Measurements from ENCODE around the gene CAMK2N2.
A peak's percentile ranks its signal among the peaks of the same experiment; 100 is the strongest.

Gene CAMK2N2

GRCh38 chr3:184248454-184249411 lies 12.6 kb downstream of the CAMK2N2 start, which contains the start of gene ALG3:
ALG3 (minus strand) TSS chr3:184248962; CDS start chr3:184248940, 22 bp downstream.
- in situ Hi-C loops (cut with HindIII; ENCODE audit: low pct_ligation_motif_present, low pct_unique_long_range_greater_than_20kb, low sequenced_read_pairs), result no loop called here
- peak; percentile 81 for DNase-seq

- DNase-seq, result no peak
- in situ Hi-C loops (cut with HindIII; ENCODE audit: low pct_ligation_motif_present, low pct_unique_long_range_greater_than_20kb, low sequenced_read_pairs), result no loop called here
Observed at GRCh38 chr3:184242297-184242685, 19.1 kb downstream of the CAMK2N2 start.

GRCh38 chr3:184241447-184242296 lies 19.7 kb downstream of the CAMK2N2 start:
- no peak for DNase-seq
- in situ Hi-C loops (cut with HindIII; ENCODE audit: low pct_ligation_motif_present, low pct_unique_long_range_greater_than_20kb, low sequenced_read_pairs), result no loop called here

- in situ Hi-C loops (cut with HindIII; ENCODE audit: low pct_ligation_motif_present, low pct_unique_long_range_greater_than_20kb, low sequenced_read_pairs), result no loop called here
- DNase-seq, result no peak
Observed at GRCh38 chr3:184241141-184241446, 20.3 kb downstream of the CAMK2N2 start.

- peak; percentile 50 for DNase-seq
- in situ Hi-C loops (cut with HindIII; ENCODE audit: low pct_ligation_motif_present, low pct_unique_long_range_greater_than_20kb, low sequenced_read_pairs), result no loop called here
Observed at GRCh38 chr3:184240384-184241140, 20.8 kb downstream of the CAMK2N2 start.

- in situ Hi-C loops (cut with HindIII; ENCODE audit: low pct_ligation_motif_present, low pct_unique_long_range_greater_than_20kb, low sequenced_read_pairs), result no loop called here
- DNase-seq, result no peak
Observed at GRCh38 chr3:184239708-184240107, 21.6 kb downstream of the CAMK2N2 start.

- DNase-seq, result no peak
- in situ Hi-C loops (cut with HindIII; ENCODE audit: low pct_ligation_motif_present, low pct_unique_long_range_greater_than_20kb, low sequenced_read_pairs), result no loop called here
Observed at GRCh38 chr3:184239221-184239620, 22.1 kb downstream of the CAMK2N2 start.

- in situ Hi-C loops (cut with HindIII; ENCODE audit: low pct_ligation_motif_present, low pct_unique_long_range_greater_than_20kb, low sequenced_read_pairs), result no loop called here
- DNase-seq, result no peak
Observed at GRCh38 chr3:184238246-184238818, 23.0 kb downstream of the CAMK2N2 start.

- in situ Hi-C loops (cut with HindIII; ENCODE audit: low pct_ligation_motif_present, low pct_unique_long_range_greater_than_20kb, low sequenced_read_pairs), result no loop called here
- no peak for DNase-seq
Observed at GRCh38 chr3:184237807-184238206, 23.5 kb downstream of the CAMK2N2 start.

GRCh38 chr3:184237211-184237610 lies 24.1 kb downstream of the CAMK2N2 start:
- no peak for DNase-seq
- in situ Hi-C loops (cut with HindIII; ENCODE audit: low pct_ligation_motif_present, low pct_unique_long_range_greater_than_20kb, low sequenced_read_pairs), result no loop called here

- no peak for DNase-seq
- in situ Hi-C loops (cut with HindIII; ENCODE audit: low pct_ligation_motif_present, low pct_unique_long_range_greater_than_20kb, low sequenced_read_pairs), result no loop called here
Observed at GRCh38 chr3:184236636-184237035, 24.7 kb downstream of the CAMK2N2 start.

GRCh38 chr3:184236033-184236410 lies 25.3 kb downstream of the CAMK2N2 start:
- DNase-seq, result no peak
- in situ Hi-C loops (cut with HindIII; ENCODE audit: low pct_ligation_motif_present, low pct_unique_long_range_greater_than_20kb, low sequenced_read_pairs), result no loop called here

- in situ Hi-C loops (cut with HindIII; ENCODE audit: low pct_ligation_motif_present, low pct_unique_long_range_greater_than_20kb, low sequenced_read_pairs), result no loop called here
- DNase-seq, result no peak
Observed at GRCh38 chr3:184235381-184236032, 25.8 kb downstream of the CAMK2N2 start.

GRCh38 chr3:184234671-184235380 lies 26.5 kb downstream of the CAMK2N2 start:
- in situ Hi-C loops (cut with HindIII; ENCODE audit: low pct_ligation_motif_present, low pct_unique_long_range_greater_than_20kb, low sequenced_read_pairs), result no loop called here
- no peak for DNase-seq

- peak; percentile 89 for DNase-seq
- in situ Hi-C loops (cut with HindIII; ENCODE audit: low pct_ligation_motif_present, low pct_unique_long_range_greater_than_20kb, low sequenced_read_pairs), result no loop called here
Observed at GRCh38 chr3:184234224-184234623, 27.1 kb downstream of the CAMK2N2 start.

GRCh38 chr3:184233127-184233843 lies 28.1 kb downstream of the CAMK2N2 start:
- DNase-seq, result no peak
- in situ Hi-C loops (cut with HindIII; ENCODE audit: low pct_ligation_motif_present, low pct_unique_long_range_greater_than_20kb, low sequenced_read_pairs), result no loop called here

GRCh38 chr3:184231671-184232070 lies 29.7 kb downstream of the CAMK2N2 start:
- in situ Hi-C loops (cut with HindIII; ENCODE audit: low pct_ligation_motif_present, low pct_unique_long_range_greater_than_20kb, low sequenced_read_pairs), result no loop called here
- no peak for DNase-seq

Measured in ACHN (cell line).